CD4-positive, alpha-beta T cell treated with Interleukin-10 for 1 hour (primary cell): ENCODE measurements around the gene DDT.
"Not testable (repeated sequence)": the region's sequence is repeated elsewhere in the genome, so short reads cannot be mapped to it uniquely, and the experiment has no call there.

ENCODE experiments used
- DNase-seq: peaks from one replicate; pipeline ENCODE4 v3.0.0-alpha.2; 2020

DDT gene

DNA sequence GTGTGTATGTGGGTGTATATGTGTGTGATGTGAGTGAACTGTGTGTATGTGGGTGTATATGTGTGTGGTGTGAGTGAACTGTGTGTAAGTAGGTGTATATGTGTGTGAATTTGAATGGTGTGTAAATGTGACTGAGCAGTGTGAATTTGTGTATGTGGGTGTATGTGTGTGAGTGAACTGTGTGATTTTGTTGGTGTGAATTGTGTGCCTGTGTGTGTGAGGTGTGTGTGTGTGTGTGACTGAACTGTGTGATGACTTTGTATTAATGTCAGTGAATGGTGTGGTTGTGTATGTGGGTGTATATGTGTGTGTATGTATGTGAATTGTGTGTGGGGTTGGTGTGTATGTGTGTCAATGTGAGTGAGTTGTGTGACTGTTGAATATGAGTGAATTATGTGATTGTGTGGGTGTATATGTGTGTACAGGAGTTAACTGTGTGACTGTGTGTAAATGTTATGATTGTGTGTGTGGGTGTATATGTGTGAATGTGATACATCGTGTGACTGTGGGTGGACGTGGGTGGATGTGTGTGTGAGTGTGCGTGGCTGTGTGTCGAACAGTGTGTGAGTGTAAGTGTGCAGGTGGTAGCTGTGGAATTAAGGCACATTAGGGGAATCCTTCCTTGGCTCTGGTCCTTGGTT is 12.4 kb upstream of the DDT start:
- DNase-seq: not testable (repeated sequence)

- not testable (repeated sequence) for DNase-seq
Observed at GRCh38 chr22:23986089-23986488, 11.8 kb upstream of the DDT start.

DNA sequence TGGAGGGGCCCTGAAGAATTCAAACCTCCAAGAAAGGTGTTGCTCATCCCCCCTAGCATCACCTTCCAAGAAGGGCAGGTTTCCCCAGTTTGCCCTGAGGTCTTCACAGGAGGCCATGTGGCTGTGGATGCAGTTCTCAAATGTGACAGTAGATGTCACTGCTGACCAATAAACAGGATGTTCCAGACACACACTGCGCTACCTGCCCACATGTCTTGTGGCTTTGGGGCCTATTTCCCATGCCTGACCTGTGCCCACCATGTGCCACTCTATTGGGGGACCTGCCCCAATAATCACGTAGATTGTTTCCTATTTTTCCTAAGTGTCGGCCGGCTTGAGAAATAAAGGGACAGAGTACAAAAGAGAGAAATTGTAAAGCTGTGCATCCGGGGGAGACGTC is 10.2 kb upstream of the DDT start:
- DNase-seq: no peak

- not testable (repeated sequence) for DNase-seq
Observed at GRCh38 chr22:23980567-23980966, 6.3 kb upstream of the DDT start.

DNA sequence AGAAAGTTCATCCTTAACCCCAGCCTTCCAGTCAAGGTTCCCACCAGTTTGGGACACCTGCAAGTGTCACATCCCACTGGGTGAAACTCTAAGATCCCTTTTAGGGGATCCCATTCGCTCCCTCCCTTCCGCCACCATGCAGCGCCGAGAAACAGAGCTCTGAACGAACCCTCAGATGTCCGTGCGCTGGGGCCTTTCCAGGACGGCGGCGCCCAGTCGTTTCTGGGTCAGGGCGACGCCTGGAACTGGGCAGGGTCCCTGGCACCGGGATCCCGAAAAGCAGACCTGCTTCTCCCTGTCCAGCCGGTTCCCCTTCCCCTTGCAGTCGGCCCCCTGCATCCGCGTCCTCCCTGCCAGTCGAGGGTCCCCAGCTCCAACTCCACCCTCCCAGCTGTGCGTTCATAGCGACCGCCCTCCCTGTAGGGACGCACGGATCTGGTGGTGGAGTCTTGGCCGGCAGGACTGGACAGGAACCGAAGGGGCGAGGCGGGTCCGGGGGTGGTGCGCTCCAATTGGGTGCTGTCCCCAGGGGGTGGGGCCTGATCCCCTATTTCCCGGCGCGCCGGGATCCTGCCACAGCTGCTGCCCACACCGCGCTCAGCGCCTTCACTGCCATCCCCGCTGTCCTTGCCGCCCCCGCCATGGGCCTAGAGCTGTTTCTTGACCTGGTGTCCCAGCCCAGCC is 5.5 kb upstream of the DDT start, which contains the start of gene GSTT2:
TSS of gene GSTT2 (plus strand) at position 578 of the 684 bp plus-strand sequence.
- not testable (repeated sequence) for DNase-seq

DNA sequence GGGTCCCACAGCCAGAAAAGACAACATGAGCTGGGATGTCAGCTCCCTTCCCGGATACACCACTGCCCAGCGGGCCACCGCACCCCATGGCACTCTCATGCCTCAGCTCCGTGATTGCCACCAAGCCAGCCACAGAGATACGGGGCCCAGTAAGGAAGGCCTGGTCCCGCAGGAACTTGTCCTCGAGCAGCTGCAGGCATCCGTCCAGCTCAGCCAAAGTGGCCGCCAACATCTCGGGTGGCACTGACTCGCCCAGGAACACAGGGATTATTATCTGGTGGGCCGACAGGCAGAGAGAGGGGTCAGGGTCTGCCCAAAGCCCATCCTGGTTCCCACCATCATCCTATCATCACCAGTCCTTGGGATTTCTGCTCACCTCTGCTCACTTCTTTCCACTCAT is 3.1 kb upstream of the DDT start:
- DNase-seq: not testable (repeated sequence)

- DNase-seq: not testable (repeated sequence)
Observed at GRCh38 chr22:23974836-23975352, 653 bp upstream of the DDT start.

DNA sequence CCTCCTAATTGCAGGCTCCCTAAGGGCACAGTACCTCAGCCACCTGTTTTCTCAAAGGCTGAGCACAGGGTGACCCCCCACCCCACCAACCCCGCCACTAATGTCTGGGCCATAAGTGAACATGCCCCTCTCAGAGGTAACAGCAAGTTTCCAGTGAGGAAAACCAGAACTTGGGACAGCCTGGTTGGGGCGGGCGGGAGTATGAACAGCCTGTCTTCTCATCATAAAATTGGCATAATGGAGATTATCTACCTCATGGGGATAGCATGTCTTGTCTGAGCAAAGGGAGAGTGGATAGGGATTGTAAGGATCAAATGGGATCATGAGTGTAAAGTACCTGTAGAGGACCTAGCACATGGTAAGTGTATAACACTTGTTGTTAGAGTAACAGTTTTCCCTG is 2.3 kb downstream of the DDT start:
- not testable (repeated sequence) for DNase-seq

- DNase-seq: no peak
Observed at GRCh38 chr22:23970816-23971486, 3.3 kb downstream of the DDT start.

GRCh38 chr22:23970201-23970641 is 4.0 kb downstream of the DDT start:
- DNase-seq: no peak

- DNase-seq: no peak
Observed at GRCh38 chr22:23969071-23969470, 5.2 kb downstream of the DDT start.

- not testable (repeated sequence) for DNase-seq
Observed at GRCh38 chr22:23966568-23966967, 7.7 kb downstream of the DDT start, which contains the start of gene DDTL. DDTL (plus strand) TSS chr22:23966888; CDS start chr22:23966915, 27 bp downstream.

DNA sequence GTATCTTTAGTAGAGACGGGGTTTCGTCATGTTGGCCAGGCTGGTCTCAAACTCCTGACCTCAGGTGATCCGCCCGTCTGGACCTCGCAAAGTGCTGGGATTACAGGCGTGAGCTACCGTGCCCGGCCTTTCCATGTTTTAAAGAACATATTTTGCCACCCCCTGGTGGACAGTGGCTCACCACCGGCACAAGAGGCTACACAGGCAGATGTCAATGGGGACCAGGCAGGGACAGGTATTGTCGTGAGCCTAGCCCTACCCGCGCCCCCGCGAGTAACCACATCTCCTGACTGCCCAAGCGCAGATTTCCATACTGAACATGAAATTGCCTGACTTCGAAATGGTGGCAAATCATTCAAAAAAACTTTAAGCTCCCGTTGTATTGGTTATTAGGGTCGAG is 8.1 kb downstream of the DDT start:
- DNase-seq: not testable (repeated sequence)

DNA sequence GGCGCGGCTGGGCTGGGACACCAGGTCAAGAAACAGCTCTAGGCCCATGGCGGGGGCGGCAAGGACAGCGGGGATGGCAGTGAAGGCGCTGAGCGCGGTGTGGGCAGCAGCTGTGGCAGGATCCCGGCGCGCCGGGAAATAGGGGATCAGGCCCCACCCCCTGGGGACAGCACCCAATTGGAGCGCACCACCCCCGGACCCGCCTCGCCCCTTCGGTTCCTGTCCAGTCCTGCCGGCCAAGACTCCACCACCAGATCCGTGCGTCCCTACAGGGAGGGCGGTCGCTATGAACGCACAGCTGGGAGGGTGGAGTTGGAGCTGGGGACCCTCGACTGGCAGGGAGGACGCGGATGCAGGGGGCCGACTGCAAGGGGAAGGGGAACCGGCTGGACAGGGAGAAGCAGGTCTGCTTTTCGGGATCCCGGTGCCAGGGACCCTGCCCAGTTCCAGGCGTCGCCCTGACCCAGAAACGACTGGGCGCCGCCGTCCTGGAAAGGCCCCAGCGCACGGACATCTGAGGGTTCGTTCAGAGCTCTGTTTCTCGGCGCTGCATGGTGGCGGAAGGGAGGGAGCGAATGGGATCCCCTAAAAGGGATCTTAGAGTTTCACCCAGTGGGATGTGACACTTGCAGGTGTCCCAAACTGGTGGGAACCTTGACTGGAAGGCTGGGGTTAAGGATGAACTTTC is 13.0 kb downstream of the DDT start, which contains the start of gene GSTT2B:
TSS of gene GSTT2B (minus strand) at position 112 of the 688 bp plus-strand sequence. CDS start at position 48, 64 bp downstream.
- DNase-seq: not testable (repeated sequence)

- DNase-seq: peak; percentile 86
Observed at GRCh38 chr22:23956301-23956900, 17.8 kb downstream of the DDT start.

DNA sequence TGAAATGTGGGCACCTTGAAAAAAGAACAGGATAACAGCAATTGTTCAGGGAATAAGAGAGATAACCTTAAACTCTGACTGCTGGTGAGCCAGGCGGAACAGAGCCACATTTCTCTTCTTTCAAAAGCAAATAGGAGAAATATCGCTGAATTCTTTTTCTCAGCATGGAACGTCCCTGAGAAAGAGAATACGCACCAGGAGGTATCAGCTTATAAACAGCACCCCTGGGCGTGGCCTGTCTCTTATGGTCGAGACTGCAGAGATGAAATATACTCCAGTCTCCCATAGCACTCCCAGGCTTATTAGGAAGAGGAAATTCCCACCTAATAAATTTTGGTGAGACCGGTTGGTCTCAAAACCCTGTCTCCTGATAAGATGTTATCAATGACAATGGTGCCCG is 18.4 kb downstream of the DDT start:
- DNase-seq: not testable (repeated sequence)

DNA sequence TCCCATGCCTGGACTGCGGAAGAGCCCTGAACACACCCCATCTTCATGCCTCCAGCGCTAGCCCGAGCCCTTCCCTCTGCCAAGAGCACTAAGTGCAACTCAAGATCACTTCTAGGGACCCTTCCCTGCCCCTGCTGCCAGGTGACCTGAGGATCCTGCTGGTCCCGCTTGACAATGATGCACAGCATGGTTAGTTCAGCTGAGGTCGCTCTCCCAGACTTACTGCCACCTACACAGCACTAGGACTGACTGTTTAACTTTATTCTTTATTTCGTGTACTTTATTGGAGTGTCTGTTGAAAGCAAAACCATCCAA is 19.3 kb downstream of the DDT start:
- DNase-seq: not testable (repeated sequence)

DNA sequence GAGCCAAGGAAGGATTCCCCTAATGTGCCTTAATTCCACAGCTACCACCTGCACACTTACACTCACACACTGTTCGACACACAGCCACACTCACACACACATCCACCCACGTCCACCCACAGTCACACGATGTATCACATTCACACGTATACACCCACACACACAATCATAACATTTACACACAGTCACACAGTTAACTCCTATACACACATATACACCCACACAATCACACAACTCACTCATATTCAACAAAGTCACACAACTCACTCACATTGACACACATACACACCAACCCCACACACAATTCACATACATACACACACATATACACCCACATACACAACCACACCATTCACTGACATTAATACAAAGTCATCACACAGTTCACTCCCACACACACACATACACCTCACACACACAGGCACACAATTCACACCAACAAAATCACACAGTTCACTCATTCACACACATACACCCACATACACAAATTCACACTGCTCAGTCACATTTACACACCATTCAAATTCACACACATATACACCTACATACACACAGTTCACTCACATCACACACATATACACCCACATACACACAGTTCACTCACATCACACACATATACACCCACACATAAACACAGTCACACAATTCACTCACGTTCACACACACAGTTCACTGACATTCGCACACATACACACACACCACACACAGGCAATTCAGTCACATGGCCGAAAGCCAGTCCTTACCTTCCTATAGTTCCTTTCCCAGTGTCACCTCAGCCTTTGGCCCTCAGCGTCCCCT is 19.8 kb downstream of the DDT start:
- DNase-seq: not testable (repeated sequence)

- not testable (repeated sequence) for DNase-seq
Observed at GRCh38 chr22:23953485-23953884, 20.8 kb downstream of the DDT start.

DNA sequence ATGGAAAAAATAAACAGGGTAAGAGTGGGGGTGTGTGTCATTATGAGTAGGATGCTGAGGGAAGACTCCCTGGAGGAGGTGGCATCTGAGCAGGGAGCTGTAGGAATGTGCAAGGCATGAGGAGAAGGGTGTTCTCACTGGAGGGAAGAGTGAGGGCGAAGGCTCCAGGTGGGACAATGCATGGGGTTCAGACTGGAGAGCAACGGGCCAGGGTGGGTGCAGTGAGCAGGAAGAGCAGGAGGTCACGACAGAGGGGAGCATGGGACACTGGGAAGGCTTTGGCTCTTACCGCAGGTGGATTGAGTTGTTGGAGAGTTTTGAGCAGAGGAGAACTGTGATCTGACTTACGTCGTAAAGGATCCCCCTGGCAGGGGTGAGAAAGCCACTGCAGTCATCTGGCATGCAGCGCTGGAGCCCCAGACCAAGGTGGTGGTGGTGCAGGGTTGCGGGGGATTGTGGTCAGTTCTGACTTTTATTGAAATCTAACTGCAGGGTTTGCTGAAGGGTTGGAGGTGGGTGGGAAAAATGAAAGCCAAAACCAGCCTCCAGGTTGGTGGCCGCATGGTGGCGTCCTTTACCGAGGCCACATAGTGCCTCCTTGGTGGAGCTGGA is 21.3 kb downstream of the DDT start:
- DNase-seq: not testable (repeated sequence)

DNA sequence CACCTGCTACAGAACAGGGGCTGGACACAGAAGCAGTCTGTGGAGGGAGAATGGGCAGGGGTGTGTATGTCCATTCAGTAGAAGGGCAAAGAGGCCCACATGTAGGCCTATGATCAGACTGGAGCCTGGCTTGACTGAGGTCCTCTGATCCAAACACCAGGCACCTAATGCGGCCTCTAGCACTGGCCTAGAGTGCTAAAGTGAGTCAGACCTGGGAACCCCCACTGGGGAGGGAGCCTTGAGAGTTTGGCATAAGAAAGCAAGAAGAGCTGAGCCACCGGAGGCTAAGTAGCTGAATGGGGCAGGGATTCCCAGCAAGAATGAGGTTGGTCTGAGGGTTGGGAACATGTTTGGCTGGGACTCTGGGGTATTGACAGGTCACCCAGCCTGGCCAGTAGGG is 22.9 kb downstream of the DDT start:
- not testable (repeated sequence) for DNase-seq
